ENCODE measurements around the gene CHST5.

GRCh38 chr16:75519175-75519574, 16.7 kb downstream of the CHST5 start:
- TF ChIP-seq CTCF (IDR thresholded peaks at IDR 0.05) (no peak), POLR2A (IDR thresholded peaks at IDR 0.05) (no peak)
